ENCODE results near the gene CD101. TPM values are rescaled to one million over a fixed set of nuclear protein-coding genes. Genes with fewer than 3 reads are reported as not detected.

Gene CD101
- total and polyA plus RNA-seq, 2 experiments from 2014 or later, result 1.2 to 1.3 TPM

DNA sequence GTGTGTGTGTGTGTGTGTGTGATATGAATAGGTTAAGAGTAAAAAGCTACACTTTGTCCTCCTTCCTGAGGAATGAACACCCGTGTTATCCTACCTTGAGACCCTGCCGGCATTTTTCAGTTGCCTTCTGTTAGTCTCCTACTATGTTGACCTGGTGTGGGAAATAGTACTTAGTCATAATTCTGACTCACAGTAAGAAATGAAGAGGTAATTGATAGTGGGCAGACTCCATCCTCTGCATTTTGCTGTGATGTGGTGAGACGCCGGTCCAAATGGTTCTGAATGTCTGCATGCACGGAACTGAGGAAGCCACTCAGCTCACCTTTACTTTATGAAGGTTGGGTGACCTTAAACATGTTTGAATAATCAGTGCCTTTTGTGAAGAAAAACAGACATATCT, 12.6 kb downstream of the CD101 start:
- ATAC-seq, result no peak
- no peak for DNase-seq (ENCODE audit: low spot score)
- Histone ChIP-seq H3K27me3 (ENCODE audit: insufficient read depth) (no peaks in the 10 kb centered on the region), H3K4me1 (ENCODE audit: insufficient read depth) (peaks cover 5% of the 10 kb centered on the region; the same call in 1 of the 2 replicates), H3K9me2 (ENCODE audit: insufficient read depth) (peaks cover 4% of the 10 kb centered on the region; the same call in 1 of the 2 replicates), H3K4me3 (no peak overlapping the region), H4K20me1 (replicated peaks; ENCODE audit: insufficient read depth) (no peaks in the 10 kb centered on the region), H3K36me3 (ENCODE audit: insufficient read depth) (no peaks in the 10 kb centered on the region), H3K4me2 (no peak overlapping the region), H3K27ac (ENCODE audit: low read depth) (no peak overlapping the region), H3F3A (replicated peaks; ENCODE audit: low read depth) (no peaks in the 10 kb centered on the region), H2AFZ (no peak overlapping the region), H3K79me2 (replicated peaks; ENCODE audit: insufficient read depth) (no peaks in the 10 kb centered on the region)
- Mint-ChIP-seq H3K4me1 (peaks cover 27% of the 10 kb centered on the region), H3K4me3 (no peak overlapping the region), H3K27me3 (ENCODE audit: insufficient read depth, low read depth, poor library complexity) (peaks cover 2% of the 10 kb centered on the region), H3K9me3 (no peaks in the 10 kb centered on the region), H3K36me3 (ENCODE audit: low read depth) (no peaks in the 10 kb centered on the region), H3K27ac (no peak overlapping the region)
- TF ChIP-seq CREB1 (CRISPR knock-in tag; IDR thresholded peaks at IDR 0.05; ENCODE audit: low read depth), result no peak
- TF ChIP-seq ZNF331 (CRISPR knock-in tag; IDR thresholded peaks at IDR 0.05; ENCODE audit: low read depth), result no peak
- TF ChIP-seq, protein P1, sequence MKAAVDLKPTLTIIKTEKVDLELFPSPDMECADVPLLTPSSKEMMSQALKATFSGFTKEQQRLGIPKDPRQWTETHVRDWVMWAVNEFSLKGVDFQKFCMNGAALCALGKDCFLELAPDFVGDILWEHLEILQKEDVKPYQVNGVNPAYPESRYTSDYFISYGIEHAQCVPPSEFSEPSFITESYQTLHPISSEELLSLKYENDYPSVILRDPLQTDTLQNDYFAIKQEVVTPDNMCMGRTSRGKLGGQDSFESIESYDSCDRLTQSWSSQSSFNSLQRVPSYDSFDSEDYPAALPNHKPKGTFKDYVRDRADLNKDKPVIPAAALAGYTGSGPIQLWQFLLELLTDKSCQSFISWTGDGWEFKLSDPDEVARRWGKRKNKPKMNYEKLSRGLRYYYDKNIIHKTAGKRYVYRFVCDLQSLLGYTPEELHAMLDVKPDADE (IDR thresholded peaks at IDR 0.05), result no peak
- TF ChIP-seq STAT1 (IDR thresholded peaks at IDR 0.05; ENCODE audit: unreplicated experiment), result no peak
- TF ChIP-seq EZH2 (IDR thresholded peaks at IDR 0.05; ENCODE audit: low read depth, unreplicated experiment), result no peak
- TF ChIP-seq, protein P2, sequence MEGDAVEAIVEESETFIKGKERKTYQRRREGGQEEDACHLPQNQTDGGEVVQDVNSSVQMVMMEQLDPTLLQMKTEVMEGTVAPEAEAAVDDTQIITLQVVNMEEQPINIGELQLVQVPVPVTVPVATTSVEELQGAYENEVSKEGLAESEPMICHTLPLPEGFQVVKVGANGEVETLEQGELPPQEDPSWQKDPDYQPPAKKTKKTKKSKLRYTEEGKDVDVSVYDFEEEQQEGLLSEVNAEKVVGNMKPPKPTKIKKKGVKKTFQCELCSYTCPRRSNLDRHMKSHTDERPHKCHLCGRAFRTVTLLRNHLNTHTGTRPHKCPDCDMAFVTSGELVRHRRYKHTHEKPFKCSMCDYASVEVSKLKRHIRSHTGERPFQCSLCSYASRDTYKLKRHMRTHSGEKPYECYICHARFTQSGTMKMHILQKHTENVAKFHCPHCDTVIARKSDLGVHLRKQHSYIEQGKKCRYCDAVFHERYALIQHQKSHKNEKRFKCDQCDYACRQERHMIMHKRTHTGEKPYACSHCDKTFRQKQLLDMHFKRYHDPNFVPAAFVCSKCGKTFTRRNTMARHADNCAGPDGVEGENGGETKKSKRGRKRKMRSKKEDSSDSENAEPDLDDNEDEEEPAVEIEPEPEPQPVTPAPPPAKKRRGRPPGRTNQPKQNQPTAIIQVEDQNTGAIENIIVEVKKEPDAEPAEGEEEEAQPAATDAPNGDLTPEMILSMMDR (conservative IDR thresholded peaks at IDR 0.05; ENCODE audit: low read depth in 2 of 2), result no peak
- TF ChIP-seq JUNB (IDR thresholded peaks at IDR 0.05; ENCODE audit: unreplicated experiment), result no peak
- TF ChIP-seq, protein P3, sequence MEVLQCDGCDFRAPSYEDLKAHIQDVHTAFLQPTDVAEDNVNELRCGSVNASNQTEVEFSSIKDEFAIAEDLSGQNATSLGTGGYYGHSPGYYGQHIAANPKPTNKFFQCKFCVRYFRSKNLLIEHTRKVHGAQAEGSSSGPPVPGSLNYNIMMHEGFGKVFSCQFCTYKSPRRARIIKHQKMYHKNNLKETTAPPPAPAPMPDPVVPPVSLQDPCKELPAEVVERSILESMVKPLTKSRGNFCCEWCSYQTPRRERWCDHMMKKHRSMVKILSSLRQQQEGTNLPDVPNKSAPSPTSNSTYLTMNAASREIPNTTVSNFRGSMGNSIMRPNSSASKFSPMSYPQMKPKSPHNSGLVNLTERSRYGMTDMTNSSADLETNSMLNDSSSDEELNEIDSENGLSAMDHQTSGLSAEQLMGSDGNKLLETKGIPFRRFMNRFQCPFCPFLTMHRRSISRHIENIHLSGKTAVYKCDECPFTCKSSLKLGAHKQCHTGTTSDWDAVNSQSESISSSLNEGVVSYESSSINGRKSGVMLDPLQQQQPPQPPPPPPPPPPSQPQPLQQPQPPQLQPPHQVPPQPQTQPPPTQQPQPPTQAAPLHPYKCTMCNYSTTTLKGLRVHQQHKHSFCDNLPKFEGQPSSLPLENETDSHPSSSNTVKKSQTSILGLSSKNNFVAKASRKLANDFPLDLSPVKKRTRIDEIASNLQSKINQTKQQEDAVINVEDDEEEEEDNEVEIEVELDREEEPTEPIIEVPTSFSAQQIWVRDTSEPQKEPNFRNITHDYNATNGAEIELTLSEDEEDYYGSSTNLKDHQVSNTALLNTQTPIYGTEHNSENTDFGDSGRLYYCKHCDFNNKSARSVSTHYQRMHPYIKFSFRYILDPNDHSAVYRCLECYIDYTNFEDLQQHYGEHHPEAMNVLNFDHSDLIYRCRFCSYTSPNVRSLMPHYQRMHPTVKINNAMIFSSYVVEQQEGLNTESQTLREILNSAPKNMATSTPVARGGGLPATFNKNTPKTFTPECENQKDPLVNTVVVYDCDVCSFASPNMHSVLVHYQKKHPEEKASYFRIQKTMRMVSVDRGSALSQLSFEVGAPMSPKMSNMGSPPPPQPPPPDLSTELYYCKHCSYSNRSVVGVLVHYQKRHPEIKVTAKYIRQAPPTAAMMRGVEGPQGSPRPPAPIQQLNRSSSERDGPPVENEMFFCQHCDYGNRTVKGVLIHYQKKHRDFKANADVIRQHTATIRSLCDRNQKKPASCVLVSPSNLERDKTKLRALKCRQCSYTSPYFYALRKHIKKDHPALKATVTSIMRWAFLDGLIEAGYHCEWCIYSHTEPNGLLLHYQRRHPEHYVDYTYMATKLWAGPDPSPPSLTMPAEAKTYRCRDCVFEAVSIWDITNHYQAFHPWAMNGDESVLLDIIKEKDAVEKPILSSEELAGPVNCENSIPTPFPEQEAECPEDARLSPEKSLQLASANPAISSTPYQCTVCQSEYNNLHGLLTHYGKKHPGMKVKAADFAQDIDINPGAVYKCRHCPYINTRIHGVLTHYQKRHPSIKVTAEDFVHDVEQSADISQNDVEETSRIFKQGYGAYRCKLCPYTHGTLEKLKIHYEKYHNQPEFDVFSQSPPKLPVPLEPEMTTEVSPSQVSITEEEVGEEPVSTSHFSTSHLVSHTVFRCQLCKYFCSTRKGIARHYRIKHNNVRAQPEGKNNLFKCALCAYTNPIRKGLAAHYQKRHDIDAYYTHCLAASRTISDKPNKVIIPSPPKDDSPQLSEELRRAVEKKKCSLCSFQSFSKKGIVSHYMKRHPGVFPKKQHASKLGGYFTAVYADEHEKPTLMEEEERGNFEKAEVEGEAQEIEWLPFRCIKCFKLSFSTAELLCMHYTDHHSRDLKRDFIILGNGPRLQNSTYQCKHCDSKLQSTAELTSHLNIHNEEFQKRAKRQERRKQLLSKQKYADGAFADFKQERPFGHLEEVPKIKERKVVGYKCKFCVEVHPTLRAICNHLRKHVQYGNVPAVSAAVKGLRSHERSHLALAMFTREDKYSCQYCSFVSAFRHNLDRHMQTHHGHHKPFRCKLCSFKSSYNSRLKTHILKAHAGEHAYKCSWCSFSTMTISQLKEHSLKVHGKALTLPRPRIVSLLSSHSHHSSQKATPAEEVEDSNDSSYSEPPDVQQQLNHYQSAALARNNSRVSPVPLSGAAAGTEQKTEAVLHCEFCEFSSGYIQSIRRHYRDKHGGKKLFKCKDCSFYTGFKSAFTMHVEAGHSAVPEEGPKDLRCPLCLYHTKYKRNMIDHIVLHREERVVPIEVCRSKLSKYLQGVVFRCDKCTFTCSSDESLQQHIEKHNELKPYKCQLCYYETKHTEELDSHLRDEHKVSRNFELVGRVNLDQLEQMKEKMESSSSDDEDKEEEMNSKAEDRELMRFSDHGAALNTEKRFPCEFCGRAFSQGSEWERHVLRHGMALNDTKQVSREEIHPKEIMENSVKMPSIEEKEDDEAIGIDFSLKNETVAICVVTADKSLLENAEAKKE (CRISPR knock-in tag; IDR thresholded peaks at IDR 0.05), result no peak
- TF ChIP-seq NANOG (IDR thresholded peaks at IDR 0.05; ENCODE audit: borderline replicate concordance), result no peak
- TF ChIP-seq, protein P4, sequence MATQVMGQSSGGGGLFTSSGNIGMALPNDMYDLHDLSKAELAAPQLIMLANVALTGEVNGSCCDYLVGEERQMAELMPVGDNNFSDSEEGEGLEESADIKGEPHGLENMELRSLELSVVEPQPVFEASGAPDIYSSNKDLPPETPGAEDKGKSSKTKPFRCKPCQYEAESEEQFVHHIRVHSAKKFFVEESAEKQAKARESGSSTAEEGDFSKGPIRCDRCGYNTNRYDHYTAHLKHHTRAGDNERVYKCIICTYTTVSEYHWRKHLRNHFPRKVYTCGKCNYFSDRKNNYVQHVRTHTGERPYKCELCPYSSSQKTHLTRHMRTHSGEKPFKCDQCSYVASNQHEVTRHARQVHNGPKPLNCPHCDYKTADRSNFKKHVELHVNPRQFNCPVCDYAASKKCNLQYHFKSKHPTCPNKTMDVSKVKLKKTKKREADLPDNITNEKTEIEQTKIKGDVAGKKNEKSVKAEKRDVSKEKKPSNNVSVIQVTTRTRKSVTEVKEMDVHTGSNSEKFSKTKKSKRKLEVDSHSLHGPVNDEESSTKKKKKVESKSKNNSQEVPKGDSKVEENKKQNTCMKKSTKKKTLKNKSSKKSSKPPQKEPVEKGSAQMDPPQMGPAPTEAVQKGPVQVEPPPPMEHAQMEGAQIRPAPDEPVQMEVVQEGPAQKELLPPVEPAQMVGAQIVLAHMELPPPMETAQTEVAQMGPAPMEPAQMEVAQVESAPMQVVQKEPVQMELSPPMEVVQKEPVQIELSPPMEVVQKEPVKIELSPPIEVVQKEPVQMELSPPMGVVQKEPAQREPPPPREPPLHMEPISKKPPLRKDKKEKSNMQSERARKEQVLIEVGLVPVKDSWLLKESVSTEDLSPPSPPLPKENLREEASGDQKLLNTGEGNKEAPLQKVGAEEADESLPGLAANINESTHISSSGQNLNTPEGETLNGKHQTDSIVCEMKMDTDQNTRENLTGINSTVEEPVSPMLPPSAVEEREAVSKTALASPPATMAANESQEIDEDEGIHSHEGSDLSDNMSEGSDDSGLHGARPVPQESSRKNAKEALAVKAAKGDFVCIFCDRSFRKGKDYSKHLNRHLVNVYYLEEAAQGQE (IDR thresholded peaks at IDR 0.05; ENCODE audit: unreplicated experiment), result no peak
- no peak for TF ChIP-seq ZNF114 (CRISPR knock-in tag; IDR thresholded peaks at IDR 0.05)
- TF ChIP-seq POLR2AphosphoS5 (IDR thresholded peaks at IDR 0.05; ENCODE audit: low read depth), result no peak

Data from GM23338 (cell line).